K562 (cell line): ENCODE results near the gene CEP41.

Experiments
- BHLHE40 ChIP-seq: IDR thresholded peaks from 2 replicates; pipeline ENCODE4 v1.6.1; 2011; ENCODE audit warnings: low read length, improper control_type of control experiment
- NFRKB ChIP-seq: fragments of 450-650 bp; IDR thresholded peaks from 2 replicates; pipeline ENCODE4 v1.6.1; 2016; ENCODE audit warnings: low read depth
- PHF8 ChIP-seq: fragments of 200-600 bp; sonication (generic); IDR thresholded peaks from 2 replicates; pipeline ENCODE4 v1.6.1; 2012; ENCODE audit warnings: mixed run types, mild to moderate bottlenecking, inconsistent platforms, low read length, moderate library complexity, borderline replicate concordance
- TRIM24 ChIP-seq, 2 experiments: fragments of 450-650 bp; IDR thresholded peaks; 2 replicates each; pipeline ENCODE4 v1.6.1; 2016
- ZNF274 ChIP-seq: IDR thresholded peaks from 2 replicates; pipeline ENCODE4 v1.6.1; 2011; ENCODE audit warnings: low read depth, mild to moderate bottlenecking, low read length, moderate library complexity, borderline replicate concordance
- TF ChIP-seq, protein P1 (sequence below), 2 experiments: fragments of 450-650 bp; formaldehyde crosslinking in 1 of 2; IDR thresholded peaks; 2 replicates each; pipeline versions ENCODE4 v1.4.0 to v1.6.1; 2014 to 2020; ENCODE audit warnings: mild to moderate bottlenecking in 2 of 2, borderline replicate concordance in 1 of 2, low read depth in 1 of 2

DNA sequence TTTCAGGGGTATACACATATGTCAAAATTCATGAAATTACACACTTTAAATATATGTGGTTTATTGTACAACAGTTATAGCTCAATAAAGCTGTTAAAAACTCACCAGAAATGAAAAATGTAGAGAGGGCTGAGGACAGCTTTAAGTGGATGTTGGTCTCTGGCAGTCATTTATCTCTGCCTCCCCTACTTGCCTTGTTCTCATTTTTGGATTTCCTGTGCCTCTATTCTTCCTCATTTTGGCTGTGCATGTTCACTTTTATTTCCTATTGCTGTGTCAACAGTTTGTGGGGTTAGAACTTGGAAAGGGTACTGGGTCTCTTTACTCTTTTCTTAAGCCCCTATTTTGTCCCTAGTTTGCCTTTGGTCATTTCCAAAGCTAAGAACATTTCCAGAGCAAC, 32.5 kb upstream of the CEP41 start:
- TF ChIP-seq NFRKB (no peak), PHF8 (no peak; the same call in 1 of the 2 replicates), ZNF274 (no peak), TRIM24 (IDR thresholded peaks at IDR 0.05) (no peak), BHLHE40 (no peak)
- TF ChIP-seq, protein P1, sequence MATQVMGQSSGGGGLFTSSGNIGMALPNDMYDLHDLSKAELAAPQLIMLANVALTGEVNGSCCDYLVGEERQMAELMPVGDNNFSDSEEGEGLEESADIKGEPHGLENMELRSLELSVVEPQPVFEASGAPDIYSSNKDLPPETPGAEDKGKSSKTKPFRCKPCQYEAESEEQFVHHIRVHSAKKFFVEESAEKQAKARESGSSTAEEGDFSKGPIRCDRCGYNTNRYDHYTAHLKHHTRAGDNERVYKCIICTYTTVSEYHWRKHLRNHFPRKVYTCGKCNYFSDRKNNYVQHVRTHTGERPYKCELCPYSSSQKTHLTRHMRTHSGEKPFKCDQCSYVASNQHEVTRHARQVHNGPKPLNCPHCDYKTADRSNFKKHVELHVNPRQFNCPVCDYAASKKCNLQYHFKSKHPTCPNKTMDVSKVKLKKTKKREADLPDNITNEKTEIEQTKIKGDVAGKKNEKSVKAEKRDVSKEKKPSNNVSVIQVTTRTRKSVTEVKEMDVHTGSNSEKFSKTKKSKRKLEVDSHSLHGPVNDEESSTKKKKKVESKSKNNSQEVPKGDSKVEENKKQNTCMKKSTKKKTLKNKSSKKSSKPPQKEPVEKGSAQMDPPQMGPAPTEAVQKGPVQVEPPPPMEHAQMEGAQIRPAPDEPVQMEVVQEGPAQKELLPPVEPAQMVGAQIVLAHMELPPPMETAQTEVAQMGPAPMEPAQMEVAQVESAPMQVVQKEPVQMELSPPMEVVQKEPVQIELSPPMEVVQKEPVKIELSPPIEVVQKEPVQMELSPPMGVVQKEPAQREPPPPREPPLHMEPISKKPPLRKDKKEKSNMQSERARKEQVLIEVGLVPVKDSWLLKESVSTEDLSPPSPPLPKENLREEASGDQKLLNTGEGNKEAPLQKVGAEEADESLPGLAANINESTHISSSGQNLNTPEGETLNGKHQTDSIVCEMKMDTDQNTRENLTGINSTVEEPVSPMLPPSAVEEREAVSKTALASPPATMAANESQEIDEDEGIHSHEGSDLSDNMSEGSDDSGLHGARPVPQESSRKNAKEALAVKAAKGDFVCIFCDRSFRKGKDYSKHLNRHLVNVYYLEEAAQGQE (IDR thresholded peaks at IDR 0.05; ENCODE audit: borderline replicate concordance), result no peak
- TF ChIP-seq, protein P1 (CRISPR knock-in tag; IDR thresholded peaks at IDR 0.05; ENCODE audit: low read depth), result no peak
